Heart right ventricle (tissue), 16 donors: ENCODE data around the gene TRIM15. TPM values are rescaled to one million over a fixed set of nuclear protein-coding genes. Genes with fewer than 3 reads are reported as not detected.

Experiments
- ATAC-seq, 8 donors: fragments of 200-7000 bp; cut with Tn5 transposase; one replicate each; pipeline ENCODE4 v1.9.1; 2020; ENCODE audit warnings: mild to moderate bottlenecking in 8 of 8, moderate library complexity in 8 of 8, moderate number of reproducible peaks in 1 of 8
- DNase-seq, 2 donors: peaks; one replicate each; pipeline ENCODE4 v3.0.0-alpha.2; 2020
- H3K27ac ChIP-seq, 10 donors: fragments of 200-600 bp; sonication (generic) in 2 of 10; one replicate each; pipeline versions ENCODE4 v1.5.0 to v1.8.0; 2020 to 2022; ENCODE audit warnings: mild to moderate bottlenecking in 3 of 10
- H3K27me3 ChIP-seq, 7 donors: fragments of 200-600 bp; one replicate each; pipeline ENCODE4 v1.8.0; 2021 to 2022; ENCODE audit warnings: mild to moderate bottlenecking in 2 of 7
- H3K36me3 ChIP-seq, 9 donors: fragments of 200-600 bp; sonication (generic) in 1 of 9; one replicate each; pipeline versions ENCODE4 v1.5.0 to v1.8.0; 2020 to 2022; ENCODE audit warnings: mild to moderate bottlenecking in 2 of 9
- H3K4me1 ChIP-seq, 9 donors: fragments of 200-600 bp; sonication (generic) in 1 of 9; one replicate each; pipeline versions ENCODE4 v1.5.0 to v1.8.0; 2020 to 2022; ENCODE audit warnings: mild to moderate bottlenecking in 4 of 9
- H3K4me3 ChIP-seq, 10 donors: fragments of 200-600 bp; sonication (generic) in 2 of 10; one replicate each; pipeline versions ENCODE4 v1.5.0 to v1.8.0; 2020 to 2022; ENCODE audit warnings: mild to moderate bottlenecking in 7 of 10, moderate library complexity in 2 of 10
- H3K9me3 ChIP-seq, 11 donors: fragments of 200-600 bp in 10 of 11; sonication (generic) in 2 of 11; one replicate each; pipeline versions ENCODE4 v1.5.0 to v1.8.0; 2013 to 2022; ENCODE audit warnings: mild to moderate bottlenecking in 2 of 11, control low read depth in 1 of 11, moderate library complexity in 1 of 11
- CTCF ChIP-seq, 9 donors: fragments of 200-600 bp; sonication (generic) in 2 of 9; IDR thresholded peaks; one replicate each; pipeline versions ENCODE4 v1.5.0 to v1.8.0; 2021 to 2022; ENCODE audit warnings: antibody characterized with exemption in 9 of 9, mild to moderate bottlenecking in 5 of 9, moderate library complexity in 1 of 9
- WGBS, 2 donors: extraction: QIAGEN DNeasy Blood & Tissue Kit; methylation state at CpG; one replicate each; pipeline ENCODE4 v1.1.7; 2013; ENCODE audit warnings: inconsistent platforms in 1 of 2; 5-methylcytosine and 5-hydroxymethylcytosine counted together
- intact Hi-C, 10 donors: fragments of 100-400 bp; cut with DNase I; formaldehyde crosslinking; loops; one replicate each; pipeline versions ENCODE4 v1.11.1 to v1.14.2; 2022
- polyA plus RNA-seq, 2 donors: library from polyadenylated mRNA; stranded (reverse); fragments of 200-250 nt; gene quantifications; one replicate each; pipeline ENCODE4 v1.2.3, GENCODE V29; 2013
- total RNA-seq, 10 donors: library from RNA; stranded (reverse); fragmentation: NEBNext Ultra II Directional in 3 of 10; extraction: Animal tissue kit (Norgen Biotek cat#: 25700) in 3 of 10; gene quantifications; one replicate each; pipeline versions ENCODE4 v1.2.1 to v1.2.4, GENCODE V29; 2021 to 2023
- donor health status: Arrhythmogenic right ventricular cardiomyopathy.
- donor health status: ischemic (EF 13 %, LVEDD 7.1; RV severe dilation, severe dysfunction).
- donor health status: healthy with polysubstance abuse.
- donor health status: DM: no; HTN: yes; CAD: no.
- donor health status: DM: no; HTN: no; CAD: no.
- donor health status: ischemic (EF 25% LVEDD 6.9; RV normal size, moderate dysfunction).
- donor health status: ischemic (EF 25% LVEDD 5.7; RV mildly dilated, moderate dysfunction).
- donor health status: healthy.
- donor health status: DM: yes; HTN: yes; CAD: no.
- donor health status: Ischemic cardiomyopathy.
- donor health status: ischemic (EF 35%, LVEDD 5.7; RV mildly dilated, moderate dysfunction).
- donor health status: nonischemic (EF 11% LVEDD 7.7; RV severe dilation, severe dysfunction).
- donor health status: DM: yes; HTN: yes; CAD: no.
- donor health status: PGD.
- donor health status: ischemic (EF 29% LVEDD 5.4; RV normal size, mild dysfunction).
- donor health status: nonischemic (EF 23%, LVEDD 6.1; RV moderate dilation, normal function).

The TRIM15 gene
- total and polyA plus RNA-seq, 12 donors: not detected

DNA sequence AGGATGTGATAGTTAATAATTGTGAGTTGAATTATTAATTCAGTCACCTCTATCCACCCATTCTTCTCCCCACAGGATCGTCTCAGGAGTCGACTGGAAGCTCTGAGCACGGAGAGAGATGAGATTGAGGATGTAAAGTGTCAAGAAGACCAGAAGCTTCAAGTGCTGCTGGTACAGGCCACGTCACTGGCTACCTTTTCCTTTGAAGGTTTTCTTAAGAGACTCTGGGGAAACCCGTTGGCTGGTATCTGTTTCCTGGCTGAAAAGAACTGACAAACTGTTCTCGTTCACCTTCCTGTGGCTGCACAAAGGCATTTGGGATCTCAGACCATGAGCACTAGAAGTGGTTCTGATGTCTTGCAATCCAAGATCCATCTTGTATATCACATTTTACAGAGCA, 3.8 kb downstream of the TRIM15 start:
- H3K4me1 ChIP-seq: peaks cover 0 to 13% (median 6%) of the 10 kb centered on the region in 9 donors
- H3K27ac ChIP-seq: no peak overlapping the region
- H3K4me3 ChIP-seq: no peak overlapping the region
- WGBS, 2 donors: 56 to 60% methylated on average over 6 of the region's 6 CpGs
- no peak for TF ChIP-seq CTCF (IDR thresholded peaks at IDR 0.05)
- peaks cover 7 to 77% (median 50%) of the 10 kb centered on the region in 7 donors for H3K27me3 ChIP-seq
- ATAC-seq: no peak
- no peaks in the 10 kb centered on the region for H3K36me3 ChIP-seq
- no peak for DNase-seq
- no peaks in the 10 kb centered on the region for H3K9me3 ChIP-seq
- intact Hi-C loops: loop anchor here in 1 of 10 donors (5.0 kb wide), 1 partner anchor 65 kb away; no protein-coding TSS in a partner anchor

DNA sequence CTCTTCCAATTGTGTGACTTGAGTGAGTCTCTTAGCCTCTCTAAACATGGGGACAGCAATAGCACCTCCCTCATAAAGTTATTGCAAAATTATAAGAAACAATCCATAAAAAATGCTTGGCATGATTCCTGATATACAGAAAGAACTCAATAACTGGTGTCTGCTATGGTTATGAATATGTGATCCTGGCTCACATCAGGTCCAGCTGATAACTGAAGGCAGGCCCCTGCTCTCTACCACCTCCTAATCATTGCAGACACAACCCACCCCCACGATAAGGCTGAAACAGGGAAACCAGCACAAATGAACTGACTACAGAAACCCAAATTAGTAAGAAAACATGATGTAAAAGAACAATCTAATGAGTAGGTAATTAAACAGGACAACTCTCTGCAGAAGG, 5.4 kb downstream of the TRIM15 start:
- H3K36me3 ChIP-seq: no peaks in the 10 kb centered on the region
- 46 to 56% methylated on average over 1 of the region's 1 CpG for WGBS, 2 donors
- no peak for TF ChIP-seq CTCF (IDR thresholded peaks at IDR 0.05)
- H3K4me3 ChIP-seq: no peak overlapping the region
- DNase-seq: no peak
- no peaks in the 10 kb centered on the region for H3K9me3 ChIP-seq
- intact Hi-C loops: loop anchor here in 1 of 10 donors (5.0 kb wide), 1 partner anchor 66 kb away; no protein-coding TSS in a partner anchor
- ATAC-seq: no peak
- peaks cover 7 to 86% (median 61%) of the 10 kb centered on the region in 7 donors for H3K27me3 ChIP-seq
- peaks cover 0 to 10% (median 9%) of the 10 kb centered on the region in 9 donors for H3K4me1 ChIP-seq
- H3K27ac ChIP-seq: no peak overlapping the region

DNA sequence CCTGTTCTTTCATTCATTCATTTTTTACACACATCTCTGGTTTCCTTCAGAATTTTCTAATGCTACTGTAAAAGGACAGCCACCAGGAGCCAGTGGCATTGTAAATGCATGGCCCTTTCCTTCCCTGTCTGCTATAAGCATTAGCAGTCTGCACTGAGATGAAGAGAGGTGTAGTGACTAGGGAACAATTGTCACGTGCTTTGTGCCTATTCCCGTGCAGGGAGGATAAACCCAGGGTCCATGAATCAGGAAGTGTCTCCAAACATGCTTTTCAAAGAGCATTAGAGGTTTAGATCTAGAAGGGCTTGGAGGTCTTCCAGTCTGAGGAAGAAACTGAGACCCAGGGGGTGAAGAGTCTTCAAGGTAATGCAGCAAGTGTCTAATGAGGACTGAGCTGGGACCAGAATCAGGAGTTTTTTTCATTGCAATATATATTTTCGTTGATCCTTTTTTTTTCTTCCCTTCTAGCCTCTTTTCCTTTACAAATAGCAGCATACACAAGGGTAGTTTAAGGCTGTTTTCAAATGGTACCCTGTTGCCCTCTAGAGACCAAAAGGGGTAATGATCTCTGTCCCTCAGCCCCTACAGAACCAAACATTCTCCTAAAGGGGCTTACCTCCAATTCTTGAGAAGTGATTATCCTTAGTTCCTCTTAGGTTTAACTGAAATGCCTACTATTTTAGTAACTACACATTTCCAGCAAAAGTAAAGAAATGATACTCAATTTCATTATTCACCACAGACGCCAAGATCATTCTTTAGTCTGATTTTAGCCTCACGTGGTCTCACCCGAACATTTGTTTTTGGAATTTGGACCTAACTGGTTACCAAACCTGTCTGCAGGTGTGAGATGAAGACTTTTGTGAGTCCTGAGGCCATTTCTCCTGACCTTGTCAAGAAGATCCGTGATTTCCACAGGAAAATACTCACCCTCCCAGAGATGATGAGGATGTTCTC, 6.6 kb downstream of the TRIM15 start:
- intact Hi-C loops: loop anchor here in 4 of 10 donors (5.0 kb wide), 1 partner anchor 68 kb away; no protein-coding TSS in a partner anchor
- Histone ChIP-seq H3K27me3 (peaks cover 7 to 86% (median 69%) of the 10 kb centered on the region in 7 donors), H3K36me3 (no peaks in the 10 kb centered on the region), H3K4me1 (peaks cover 0 to 10% (median 9%) of the 10 kb centered on the region in 9 donors), H3K27ac (no peak overlapping the region), H3K4me3 (no peak overlapping the region), H3K9me3 (no peaks in the 10 kb centered on the region)
- 23 to 25% methylated on average over 7 of the region's 7 CpGs for WGBS, 2 donors
- peak in 5 of 8 donors; percentile 69 to 77 (median 72) for ATAC-seq
- peak; percentile 45 to 82 (median 73) for TF ChIP-seq CTCF (IDR thresholded peaks at IDR 0.05)
- DNase-seq: no peak

DNA sequence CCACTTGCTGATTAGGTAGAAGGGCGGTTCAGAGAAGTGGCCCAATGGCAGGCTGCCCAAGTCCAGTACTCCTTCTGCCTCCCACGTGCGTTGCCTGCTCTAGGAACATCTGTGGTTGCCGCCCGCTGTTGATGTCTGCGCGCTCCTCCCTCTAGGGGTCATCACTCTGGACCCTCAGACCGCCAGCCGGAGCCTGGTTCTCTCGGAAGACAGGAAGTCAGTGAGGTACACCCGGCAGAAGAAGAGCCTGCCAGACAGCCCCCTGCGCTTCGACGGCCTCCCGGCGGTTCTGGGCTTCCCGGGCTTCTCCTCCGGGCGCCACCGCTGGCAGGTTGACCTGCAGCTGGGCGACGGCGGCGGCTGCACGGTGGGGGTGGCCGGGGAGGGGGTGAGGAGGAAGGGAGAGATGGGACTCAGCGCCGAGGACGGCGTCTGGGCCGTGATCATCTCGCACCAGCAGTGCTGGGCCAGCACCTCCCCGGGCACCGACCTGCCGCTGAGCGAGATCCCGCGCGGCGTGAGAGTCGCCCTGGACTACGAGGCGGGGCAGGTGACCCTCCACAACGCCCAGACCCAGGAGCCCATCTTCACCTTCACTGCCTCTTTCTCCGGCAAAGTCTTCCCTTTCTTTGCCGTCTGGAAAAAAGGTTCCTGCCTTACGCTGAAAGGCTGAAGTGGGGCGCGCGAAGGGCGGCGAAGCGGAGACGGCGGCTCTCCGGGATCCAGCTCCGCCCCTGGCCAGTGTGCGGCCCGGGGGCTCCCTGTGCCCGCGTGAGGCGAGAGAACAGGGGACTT, 8.5 kb downstream of the TRIM15 start:
- no peaks in the 10 kb centered on the region for H3K9me3 ChIP-seq
- intact Hi-C loops: loop anchor here in 3 of 10 donors (5.0 kb wide), 1 partner anchor 70 kb away; no protein-coding TSS in a partner anchor

More for the DNA sequence above, 8.5 kb downstream of the TRIM15 start:
- Histone ChIP-seq H3K36me3 (no peaks in the 10 kb centered on the region), H3K27me3 (peaks cover 7 to 99% (median 81%) of the 10 kb centered on the region in 7 donors), H3K4me3 (peak overlapping the region in 8 of 10 donors; percentile 1 to 20 (median 14)), H3K27ac (no peak overlapping the region), H3K4me1 (peaks cover 0 to 10% (median 9%) of the 10 kb centered on the region in 9 donors)
- WGBS, 2 donors: 1 to 4% methylated on average over 62 of the region's 62 CpGs
- ATAC-seq (peak in 4 of 8 donors; percentile 28 to 67 (median 41)), DNase-seq (no peak)
- TF ChIP-seq CTCF (IDR thresholded peaks at IDR 0.05): no peak
